ENCODE results near the gene GPC5.

DNA sequence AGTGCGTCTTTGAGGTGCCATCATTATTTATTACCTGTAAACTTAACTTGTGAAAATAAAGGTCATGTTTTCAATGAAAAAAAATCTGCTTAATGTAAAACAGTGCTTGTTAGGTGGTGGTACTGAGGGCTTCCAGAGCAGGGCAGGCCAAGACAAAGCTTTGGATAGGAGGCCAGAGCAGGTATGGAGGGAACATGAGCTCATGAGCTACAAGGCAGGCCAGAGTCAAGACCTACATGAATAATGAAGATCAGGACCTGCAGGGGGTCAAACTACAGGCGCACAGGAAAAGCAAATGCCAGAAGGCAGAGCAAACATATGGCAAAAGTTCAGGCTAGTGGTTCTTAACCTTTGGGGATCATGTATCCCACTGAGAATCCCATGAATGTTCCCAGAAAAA, 343.5 kb downstream of the GPC5 start:
- TF ChIP-seq POLR2A (IDR thresholded peaks at IDR 0.05) = no peak
- TF ChIP-seq, protein P1, sequence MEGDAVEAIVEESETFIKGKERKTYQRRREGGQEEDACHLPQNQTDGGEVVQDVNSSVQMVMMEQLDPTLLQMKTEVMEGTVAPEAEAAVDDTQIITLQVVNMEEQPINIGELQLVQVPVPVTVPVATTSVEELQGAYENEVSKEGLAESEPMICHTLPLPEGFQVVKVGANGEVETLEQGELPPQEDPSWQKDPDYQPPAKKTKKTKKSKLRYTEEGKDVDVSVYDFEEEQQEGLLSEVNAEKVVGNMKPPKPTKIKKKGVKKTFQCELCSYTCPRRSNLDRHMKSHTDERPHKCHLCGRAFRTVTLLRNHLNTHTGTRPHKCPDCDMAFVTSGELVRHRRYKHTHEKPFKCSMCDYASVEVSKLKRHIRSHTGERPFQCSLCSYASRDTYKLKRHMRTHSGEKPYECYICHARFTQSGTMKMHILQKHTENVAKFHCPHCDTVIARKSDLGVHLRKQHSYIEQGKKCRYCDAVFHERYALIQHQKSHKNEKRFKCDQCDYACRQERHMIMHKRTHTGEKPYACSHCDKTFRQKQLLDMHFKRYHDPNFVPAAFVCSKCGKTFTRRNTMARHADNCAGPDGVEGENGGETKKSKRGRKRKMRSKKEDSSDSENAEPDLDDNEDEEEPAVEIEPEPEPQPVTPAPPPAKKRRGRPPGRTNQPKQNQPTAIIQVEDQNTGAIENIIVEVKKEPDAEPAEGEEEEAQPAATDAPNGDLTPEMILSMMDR (IDR thresholded peaks at IDR 0.05) = no peak
